DND-41 (cell line): Measurements from ENCODE around the gene ZFYVE28.

Experiments used
- ATAC-seq: fragments of 200-7000 bp; cut with Tn5 transposase; 3 replicates; pipeline ENCODE4 v1.9.1; 2021; ENCODE audit warnings: low read depth; ENCODE audit not compliant: insufficient read depth
- DNase-seq: peaks from one replicate; pipeline ENCODE4 v3.0.0-alpha.2; 2020
- H2AFZ ChIP-seq: 2 replicates; pipeline ENCODE4 v1.6.0; 2012; ENCODE audit warnings: low read depth, low read length
- H3K27ac ChIP-seq: 2 replicates; pipeline ENCODE4 v1.5.1; 2012; ENCODE audit warnings: low read length, inconsistent platforms
- H3K27me3 ChIP-seq: fragments of 200-600 bp; sonication (generic); 2 replicates; pipeline ENCODE4 v1.6.0; 2012; ENCODE audit warnings: low read length, mild to moderate bottlenecking, inconsistent platforms; ENCODE audit not compliant: insufficient read depth, poor library complexity
- H3K36me3 ChIP-seq: 2 replicates; pipeline ENCODE4 v1.5.1; 2012; ENCODE audit warnings: low read length, inconsistent platforms; ENCODE audit not compliant: insufficient read depth
- H3K4me1 ChIP-seq: 2 replicates; pipeline ENCODE4 v1.5.1; 2012; ENCODE audit warnings: mild to moderate bottlenecking, low read length; ENCODE audit not compliant: insufficient read depth
- H3K4me2 ChIP-seq: 2 replicates; pipeline ENCODE4 v1.6.0; 2012; ENCODE audit warnings: mild to moderate bottlenecking, moderate library complexity, low read length, inconsistent platforms; ENCODE audit not compliant: insufficient read depth
- H3K4me3 ChIP-seq, 2 experiments: fragments of 200-600 bp in 1 of 2; shearing (Covaris generic) in 1 of 2; 2 replicates each; pipeline ENCODE4 v1.5.1; 2012 to 2016; ENCODE audit warnings: inconsistent platforms in 2 of 2, low read length in 2 of 2, mild to moderate bottlenecking in 2 of 2, low read depth in 1 of 2, moderate library complexity in 1 of 2
- H3K79me2 ChIP-seq: 2 replicates; pipeline ENCODE4 v1.6.0; 2012; ENCODE audit warnings: low read length, inconsistent platforms; ENCODE audit not compliant: insufficient read depth
- H3K9ac ChIP-seq: 2 replicates; pipeline ENCODE4 v1.6.0; 2012; ENCODE audit warnings: low read depth, mild to moderate bottlenecking, inconsistent platforms, low read length, moderate library complexity
- H3K9me3 ChIP-seq: 2 replicates; pipeline ENCODE4 v1.5.1; 2012; ENCODE audit warnings: low read length, moderate library complexity, mild to moderate bottlenecking, inconsistent platforms; ENCODE audit not compliant: insufficient read depth, severe bottlenecking
- H4K20me1 ChIP-seq: 2 replicates; pipeline ENCODE4 v1.6.0; 2012; ENCODE audit warnings: low read length; ENCODE audit not compliant: insufficient read depth
- CTCF ChIP-seq: IDR thresholded peaks from 2 replicates; pipeline ENCODE4 v1.5.1; 2012; ENCODE audit warnings: borderline replicate concordance, low read length, moderate library complexity, mild to moderate bottlenecking; ENCODE audit not compliant: poor library complexity, severe bottlenecking; ENCODE audit errors: extremely low read depth
- EZH2 ChIP-seq: IDR thresholded peaks from 3 replicates; pipeline ENCODE4 v1.6.1; 2012; ENCODE audit warnings: borderline replicate concordance, low read depth, mild to moderate bottlenecking, moderate library complexity, low read length, inconsistent platforms; ENCODE audit not compliant: severe bottlenecking

ZFYVE28 gene

GRCh38 chr4:2339458-2340271 is 78.8 kb downstream of the ZFYVE28 start:
- ATAC-seq (no peak), DNase-seq (peak; percentile 0)
- peaks cover 3% of the 10 kb centered on the region for H3K27me3 ChIP-seq
- H3K9ac ChIP-seq = no peak overlapping the region
- H3K4me1 ChIP-seq = no peaks in the 10 kb centered on the region
- H3K27ac ChIP-seq = no peak overlapping the region
- H3K36me3 ChIP-seq = no peaks in the 10 kb centered on the region
- TF ChIP-seq CTCF (no peak), EZH2 (no peak)
- no peak overlapping the region for H3K4me3 ChIP-seq
- no peak overlapping the region for H3K4me2 ChIP-seq
- no peaks in the 10 kb centered on the region for H4K20me1 ChIP-seq
- no peak overlapping the region for H2AFZ ChIP-seq
- H3K9me3 ChIP-seq = no peaks in the 10 kb centered on the region
- H3K79me2 ChIP-seq = no peaks in the 10 kb centered on the region

GRCh38 chr4:2338754-2339457 is 79.5 kb downstream of the ZFYVE28 start:
- DNase-seq = no peak
- Histone ChIP-seq H3K4me1 (no peaks in the 10 kb centered on the region), H3K27me3 (peaks cover 3% of the 10 kb centered on the region), H3K4me2 (no peak overlapping the region), H4K20me1 (no peaks in the 10 kb centered on the region), H3K9me3 (no peaks in the 10 kb centered on the region), H3K79me2 (no peaks in the 10 kb centered on the region), H3K36me3 (no peaks in the 10 kb centered on the region), H2AFZ (no peak overlapping the region), H3K9ac (no peak overlapping the region), H3K27ac (no peak overlapping the region), H3K4me3 (no peak overlapping the region)
- no peak for ATAC-seq
- TF ChIP-seq EZH2 = no peak
- no peak for TF ChIP-seq CTCF

GRCh38 chr4:2337896-2338295 is 80.5 kb downstream of the ZFYVE28 start:
- DNase-seq (no peak), ATAC-seq (no peak)
- Histone ChIP-seq H3K4me1 (no peaks in the 10 kb centered on the region), H3K27ac (no peak overlapping the region), H3K79me2 (no peaks in the 10 kb centered on the region), H3K4me3 (no peak overlapping the region), H2AFZ (no peak overlapping the region), H3K9me3 (no peaks in the 10 kb centered on the region), H4K20me1 (no peaks in the 10 kb centered on the region), H3K27me3 (peaks cover 3% of the 10 kb centered on the region), H3K36me3 (no peaks in the 10 kb centered on the region), H3K9ac (no peak overlapping the region), H3K4me2 (no peak overlapping the region)
- TF ChIP-seq CTCF (no peak), EZH2 (no peak)
